ENCODE measurements around the gene ABO.

Gene ABO

GRCh38 chr9:133262226-133262625, 12.8 kb downstream of the ABO start:
- Histone ChIP-seq H3K36me3 (ENCODE audit: control insufficient read depth, insufficient read depth, low read length) (no peaks in the 10 kb centered on the region), H3K9me3 (ENCODE audit: control insufficient read depth, insufficient read depth, low read length) (no peaks in the 10 kb centered on the region), H3K27me3 (ENCODE audit: control insufficient read depth, insufficient read depth, low read length) (no peaks in the 10 kb centered on the region), H3K4me1 (ENCODE audit: control insufficient read depth, insufficient read depth, low read length) (peaks cover 3% of the 10 kb centered on the region), H3K4me3 (ENCODE audit: low read length) (no peak overlapping the region), H3K27ac (ENCODE audit: low read length) (no peak overlapping the region)
- WGBS (ENCODE audit: insufficient coverage, insufficient read length), result no CpG with 5 or more reads among the region's 11 CpGs
- DNase-seq (ENCODE audit: low read depth, low spot score), result no peak

GRCh38 chr9:133261753-133262120, 13.3 kb downstream of the ABO start:
- H3K36me3 ChIP-seq (ENCODE audit: control insufficient read depth, insufficient read depth, low read length), result no peaks in the 10 kb centered on the region
- WGBS (ENCODE audit: insufficient coverage, insufficient read length), result no CpG with 5 or more reads among the region's 5 CpGs
- H3K27ac ChIP-seq (ENCODE audit: low read length), result no peak overlapping the region
- no peaks in the 10 kb centered on the region for H3K27me3 ChIP-seq (ENCODE audit: control insufficient read depth, insufficient read depth, low read length)
- H3K9me3 ChIP-seq (ENCODE audit: control insufficient read depth, insufficient read depth, low read length), result no peaks in the 10 kb centered on the region
- no peak overlapping the region for H3K4me3 ChIP-seq (ENCODE audit: low read length)
- no peak for DNase-seq (ENCODE audit: low read depth, low spot score)
- H3K4me1 ChIP-seq (ENCODE audit: control insufficient read depth, insufficient read depth, low read length), result peaks cover 3% of the 10 kb centered on the region

DNA sequence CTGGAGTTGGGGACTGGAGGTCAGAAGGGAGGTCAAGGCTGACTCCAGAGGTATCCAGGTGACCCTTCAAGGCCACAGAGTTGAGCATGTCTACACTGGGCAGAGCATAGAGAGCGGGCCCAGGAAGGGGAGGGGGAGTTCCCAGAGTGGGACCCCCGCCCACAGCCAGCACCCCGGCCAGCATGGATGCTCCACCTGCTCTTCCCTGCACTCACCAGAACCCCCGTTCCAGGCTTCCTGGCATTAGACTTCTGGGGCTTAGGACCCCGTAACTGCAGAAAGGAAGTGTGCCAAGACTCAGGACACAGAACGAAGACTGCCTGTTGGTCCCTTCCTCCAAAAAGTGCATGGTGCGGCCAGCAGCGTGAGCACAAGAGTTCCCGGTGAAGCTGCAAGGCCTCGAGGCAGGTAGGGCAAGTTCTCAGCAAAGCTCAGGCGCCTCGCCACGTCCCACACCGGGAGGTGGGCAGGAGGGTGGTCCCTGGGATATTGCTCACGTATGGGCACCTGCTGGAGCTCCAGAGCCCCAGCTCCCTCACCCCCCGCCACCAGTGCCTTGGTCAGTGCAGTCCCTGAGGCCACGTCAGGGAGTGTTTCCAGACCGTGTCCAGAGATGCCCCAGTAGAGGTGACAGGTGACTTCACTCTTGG, 13.8 kb downstream of the ABO start:
- Histone ChIP-seq H3K4me3 (ENCODE audit: low read length) (no peak overlapping the region), H3K9me3 (ENCODE audit: control insufficient read depth, insufficient read depth, low read length) (no peaks in the 10 kb centered on the region), H3K27ac (ENCODE audit: low read length) (no peak overlapping the region), H3K27me3 (ENCODE audit: control insufficient read depth, insufficient read depth, low read length) (no peaks in the 10 kb centered on the region), H3K36me3 (ENCODE audit: control insufficient read depth, insufficient read depth, low read length) (no peaks in the 10 kb centered on the region), H3K4me1 (ENCODE audit: control insufficient read depth, insufficient read depth, low read length) (peaks cover 3% of the 10 kb centered on the region)
- DNase-seq (ENCODE audit: low read depth, low spot score), result no peak
- no CpG with 5 or more reads among the region's 18 CpGs for WGBS (ENCODE audit: insufficient coverage, insufficient read length)

GRCh38 chr9:133260334-133261102, 14.5 kb downstream of the ABO start:
- Histone ChIP-seq H3K36me3 (ENCODE audit: control insufficient read depth, insufficient read depth, low read length) (no peaks in the 10 kb centered on the region), H3K4me1 (ENCODE audit: control insufficient read depth, insufficient read depth, low read length) (peaks cover 3% of the 10 kb centered on the region), H3K4me3 (ENCODE audit: low read length) (no peak overlapping the region), H3K27ac (ENCODE audit: low read length) (no peak overlapping the region), H3K9me3 (ENCODE audit: control insufficient read depth, insufficient read depth, low read length) (no peaks in the 10 kb centered on the region), H3K27me3 (ENCODE audit: control insufficient read depth, insufficient read depth, low read length) (no peaks in the 10 kb centered on the region)
- no peak for DNase-seq (ENCODE audit: low read depth, low spot score)
- WGBS (ENCODE audit: insufficient coverage, insufficient read length), result no CpG with 5 or more reads among the region's 9 CpGs

DNA sequence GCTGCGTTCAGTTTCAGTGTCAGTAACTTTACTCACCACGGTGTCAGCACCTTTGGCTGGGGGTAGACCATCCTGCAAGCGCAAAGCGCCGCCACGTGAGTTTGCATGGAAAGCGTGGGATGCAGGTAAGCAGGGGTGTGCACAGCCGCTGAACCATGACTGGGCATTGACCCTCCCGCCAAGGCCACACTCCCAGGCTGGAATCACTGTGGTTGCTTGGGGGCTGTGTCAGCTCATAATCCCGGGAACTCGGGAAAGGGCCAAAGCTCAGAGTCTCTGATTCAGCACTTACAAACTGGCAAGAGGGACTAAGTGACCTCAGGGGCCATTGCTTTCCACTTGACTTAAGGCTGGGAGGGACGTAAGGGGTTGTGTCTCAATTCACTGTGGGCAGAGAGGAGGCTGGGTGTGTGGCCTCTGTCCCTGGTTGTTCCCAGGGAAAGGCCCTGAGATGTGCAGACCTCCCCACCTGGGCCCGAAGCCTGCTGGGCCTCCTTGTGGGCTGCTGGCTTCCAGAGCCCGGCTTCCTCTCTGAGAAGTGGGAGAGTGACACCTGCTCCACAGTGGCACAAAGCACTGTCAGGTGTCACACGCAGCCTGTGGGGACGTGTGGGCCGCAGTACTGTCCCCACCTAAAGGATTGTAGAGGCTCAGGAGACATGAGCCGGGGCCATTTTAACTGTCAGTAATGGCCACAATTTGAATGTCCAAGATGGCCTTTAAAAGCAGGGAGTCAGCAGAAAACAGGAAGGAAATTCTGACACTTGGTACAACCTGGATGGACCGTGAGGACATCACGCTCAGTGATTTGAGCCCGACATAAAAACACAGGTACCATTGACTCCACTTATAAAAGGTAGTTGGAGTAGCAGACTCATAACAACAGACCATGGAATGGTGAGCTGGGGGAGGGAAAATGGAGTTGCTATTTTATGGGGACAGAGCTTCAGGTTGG, 16.7 kb downstream of the ABO start:
- H3K27ac ChIP-seq (ENCODE audit: low read length), result no peak overlapping the region
- H3K9me3 ChIP-seq (ENCODE audit: control insufficient read depth, insufficient read depth, low read length), result no peaks in the 10 kb centered on the region
- no peak for DNase-seq (ENCODE audit: low read depth, low spot score)
- no peaks in the 10 kb centered on the region for H3K36me3 ChIP-seq (ENCODE audit: control insufficient read depth, insufficient read depth, low read length)
- H3K4me3 ChIP-seq (ENCODE audit: low read length), result no peak overlapping the region
- no peaks in the 10 kb centered on the region for H3K27me3 ChIP-seq (ENCODE audit: control insufficient read depth, insufficient read depth, low read length)
- peaks cover 3% of the 10 kb centered on the region for H3K4me1 ChIP-seq (ENCODE audit: control insufficient read depth, insufficient read depth, low read length)
- WGBS (ENCODE audit: insufficient coverage, insufficient read length), result no CpG with 5 or more reads among the region's 21 CpGs

DNA sequence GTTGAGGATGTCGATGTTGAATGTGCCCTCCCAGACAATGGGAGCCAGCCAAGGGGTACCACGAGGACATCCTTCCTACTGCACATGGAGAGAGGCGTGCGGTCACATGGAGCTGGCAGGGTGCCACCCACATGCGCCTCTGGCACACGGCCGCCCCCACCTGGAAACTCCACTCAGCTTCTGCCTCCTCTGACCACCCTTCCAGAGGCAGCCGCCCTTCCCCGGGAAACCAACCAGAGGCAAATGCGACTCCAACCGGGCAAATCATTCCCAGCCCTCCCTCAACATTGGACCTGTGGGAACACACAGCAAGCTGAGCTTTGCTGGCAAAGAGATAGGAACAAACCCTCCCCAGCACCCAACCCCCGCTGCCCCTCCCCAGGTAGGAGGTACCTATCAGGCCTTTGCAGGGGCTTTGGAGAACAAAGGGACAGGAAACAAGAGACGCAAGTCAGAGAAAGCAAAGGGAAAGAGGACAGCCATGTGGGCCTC, 17.5 kb downstream of the ABO start:
- Histone ChIP-seq H3K27ac (ENCODE audit: low read length) (no peak overlapping the region), H3K27me3 (ENCODE audit: control insufficient read depth, insufficient read depth, low read length) (no peaks in the 10 kb centered on the region), H3K9me3 (ENCODE audit: control insufficient read depth, insufficient read depth, low read length) (no peaks in the 10 kb centered on the region), H3K4me3 (ENCODE audit: low read length) (no peak overlapping the region), H3K4me1 (ENCODE audit: control insufficient read depth, insufficient read depth, low read length) (peaks cover 3% of the 10 kb centered on the region), H3K36me3 (ENCODE audit: control insufficient read depth, insufficient read depth, low read length) (no peaks in the 10 kb centered on the region)
- DNase-seq (ENCODE audit: low read depth, low spot score), result no peak
- WGBS (ENCODE audit: insufficient coverage, insufficient read length), result no CpG with 5 or more reads among the region's 13 CpGs

GRCh38 chr9:133256686-133257091, 18.3 kb downstream of the ABO start:
- no peaks in the 10 kb centered on the region for H3K27me3 ChIP-seq (ENCODE audit: control insufficient read depth, insufficient read depth, low read length)
- no peaks in the 10 kb centered on the region for H3K36me3 ChIP-seq (ENCODE audit: control insufficient read depth, insufficient read depth, low read length)

GRCh38 chr9:133256136-133256461, 18.9 kb downstream of the ABO start:
- WGBS (ENCODE audit: insufficient coverage, insufficient read length), result no CpG with 5 or more reads among the region's 30 CpGs
- H3K4me1 ChIP-seq (ENCODE audit: control insufficient read depth, insufficient read depth, low read length), result peaks cover 3% of the 10 kb centered on the region
- DNase-seq (ENCODE audit: low read depth, low spot score), result no peak
- no peak overlapping the region for H3K4me3 ChIP-seq (ENCODE audit: low read length)
- no peaks in the 10 kb centered on the region for H3K36me3 ChIP-seq (ENCODE audit: control insufficient read depth, insufficient read depth, low read length)
- no peaks in the 10 kb centered on the region for H3K27me3 ChIP-seq (ENCODE audit: control insufficient read depth, insufficient read depth, low read length)
- no peak overlapping the region for H3K27ac ChIP-seq (ENCODE audit: low read length)
- no peaks in the 10 kb centered on the region for H3K9me3 ChIP-seq (ENCODE audit: control insufficient read depth, insufficient read depth, low read length)

More at GRCh38 chr9:133256686-133257091, 18.3 kb downstream of the ABO start:
- Histone ChIP-seq H3K27ac (ENCODE audit: low read length) (no peak overlapping the region), H3K9me3 (ENCODE audit: control insufficient read depth, insufficient read depth, low read length) (no peaks in the 10 kb centered on the region), H3K4me1 (ENCODE audit: control insufficient read depth, insufficient read depth, low read length) (peaks cover 3% of the 10 kb centered on the region), H3K4me3 (ENCODE audit: low read length) (no peak overlapping the region)
- WGBS (ENCODE audit: insufficient coverage, insufficient read length), result no CpG with 5 or more reads among the region's 10 CpGs
- DNase-seq (ENCODE audit: low read depth, low spot score), result no peak

DNA sequence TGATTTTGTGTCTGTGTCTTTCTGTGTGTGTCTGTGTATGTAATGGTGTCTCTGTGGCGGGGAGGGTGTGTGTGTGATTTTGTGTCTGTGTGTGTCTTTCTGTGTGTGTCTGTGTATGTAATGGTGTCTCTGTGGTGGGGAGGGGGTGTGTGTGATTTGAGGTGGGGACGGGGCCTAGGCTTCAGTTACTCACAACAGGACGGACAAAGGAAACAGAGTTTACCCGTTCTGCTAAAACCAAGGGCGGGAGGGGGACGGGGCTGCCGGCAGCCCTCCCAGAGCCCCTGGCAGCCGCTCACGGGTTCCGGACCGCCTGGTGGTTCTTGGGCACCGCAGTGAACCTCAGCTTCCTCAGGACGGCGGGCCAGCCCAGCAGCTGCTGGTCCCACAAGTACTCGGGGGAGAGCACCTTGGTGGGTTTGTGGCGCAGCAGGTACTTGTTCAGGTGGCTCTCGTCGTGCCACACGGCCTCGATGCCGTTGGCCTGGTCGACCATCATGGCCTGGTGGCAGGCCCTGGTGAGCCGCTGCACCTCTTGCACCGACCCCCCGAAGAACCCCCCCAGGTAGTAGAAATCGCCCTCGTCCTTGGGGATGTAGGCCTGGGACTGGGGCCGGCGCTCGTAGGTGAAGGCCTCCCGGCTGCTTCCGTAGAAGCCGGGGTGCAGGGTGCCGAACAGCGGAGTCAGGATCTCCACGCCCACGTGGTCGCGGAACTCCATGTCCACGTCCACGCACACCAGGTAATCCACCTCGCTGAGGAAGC, 19.4 kb downstream of the ABO start:
- no peaks in the 10 kb centered on the region for H3K36me3 ChIP-seq (ENCODE audit: control insufficient read depth, insufficient read depth, low read length)
- H3K9me3 ChIP-seq (ENCODE audit: control insufficient read depth, insufficient read depth, low read length), result no peaks in the 10 kb centered on the region
- no CpG with 5 or more reads among the region's 42 CpGs for WGBS (ENCODE audit: insufficient coverage, insufficient read length)
- H3K27ac ChIP-seq (ENCODE audit: low read length), result no peak overlapping the region
- H3K4me1 ChIP-seq (ENCODE audit: control insufficient read depth, insufficient read depth, low read length), result peaks cover 3% of the 10 kb centered on the region
- H3K4me3 ChIP-seq (ENCODE audit: low read length), result no peak overlapping the region
- H3K27me3 ChIP-seq (ENCODE audit: control insufficient read depth, insufficient read depth, low read length), result no peaks in the 10 kb centered on the region
- no peak for DNase-seq (ENCODE audit: low read depth, low spot score)

- Histone ChIP-seq H3K27me3 (ENCODE audit: control insufficient read depth, insufficient read depth, low read length) (no peaks in the 10 kb centered on the region), H3K27ac (ENCODE audit: low read length) (no peak overlapping the region), H3K9me3 (ENCODE audit: control insufficient read depth, insufficient read depth, low read length) (no peaks in the 10 kb centered on the region), H3K4me3 (ENCODE audit: low read length) (no peak overlapping the region), H3K4me1 (ENCODE audit: control insufficient read depth, insufficient read depth, low read length) (peaks cover 3% of the 10 kb centered on the region), H3K36me3 (ENCODE audit: control insufficient read depth, insufficient read depth, low read length) (no peaks in the 10 kb centered on the region)
- WGBS (ENCODE audit: insufficient coverage, insufficient read length), result no CpG with 5 or more reads among the region's 5 CpGs
- no peak for DNase-seq (ENCODE audit: low read depth, low spot score)
Measured at GRCh38 chr9:133254471-133254870, 20.5 kb downstream of the ABO start.

Data from iPS DF 6.9 (cell line).